B cell (primary cell): ENCODE data around the gene SH3YL1.

ENCODE experiments used
- CTCF ChIP-seq: fragments of 200-600 bp; IDR thresholded peaks from one replicate; pipeline ENCODE4 v1.8.0; 2022; ENCODE audit warnings: antibody characterized with exemption, mild to moderate bottlenecking
- EZH2 ChIP-seq: IDR thresholded peaks from 2 replicates; pipeline ENCODE4 v1.6.1; 2012; ENCODE audit warnings: borderline replicate concordance, low read depth, mild to moderate bottlenecking, moderate library complexity, low read length; ENCODE audit not compliant: insufficient read depth, poor library complexity, severe bottlenecking

GRCh38 chr2:248724-249123 is 15.1 kb downstream of the SH3YL1 start:
- TF ChIP-seq CTCF (no peak), EZH2 (no peak)
